GM18502 (cell line): ENCODE measurements around the gene IL11.

Experiments
- ATAC-seq: cut with Tn5 transposase; IDR thresholded peaks from one replicate; pipeline ENCODE4 v1.9.1; 2021; ENCODE audit warnings: mild to moderate bottlenecking; ENCODE audit not compliant: unreplicated experiment, poor library complexity

Gene IL11

GRCh38 chr19:55373993-55374757 is 3.9 kb upstream of the IL11 start:
- ATAC-seq, result no peak

GRCh38 chr19:55373306-55373992 is 3.2 kb upstream of the IL11 start:
- no peak for ATAC-seq

GRCh38 chr19:55372316-55373081 is 2.2 kb upstream of the IL11 start:
- no peak for ATAC-seq

- no peak for ATAC-seq
These were observed 484 bp downstream of the IL11 start for GRCh38 chr19:55369653-55370304.

GRCh38 chr19:55368701-55369563 is 1.3 kb downstream of the IL11 start:
- no peak for ATAC-seq

GRCh38 chr19:55368106-55368505 is 2.2 kb downstream of the IL11 start:
- no peak for ATAC-seq

GRCh38 chr19:55366790-55367189 is 3.5 kb downstream of the IL11 start:
- ATAC-seq, result no peak

GRCh38 chr19:55365964-55366363 is 4.3 kb downstream of the IL11 start:
- ATAC-seq, result no peak

GRCh38 chr19:55365245-55365644 is 5.0 kb downstream of the IL11 start:
- no peak for ATAC-seq

GRCh38 chr19:55362990-55363716 is 7.1 kb downstream of the IL11 start, which contains the start of gene GARIN5B:
GARIN5B (minus strand) TSS chr19:55363260; CDS start chr19:55363066, 194 bp downstream.
- no peak for ATAC-seq

GRCh38 chr19:55362174-55362989 is 7.9 kb downstream of the IL11 start:
- no peak for ATAC-seq

- no peak for ATAC-seq
These were observed 9.4 kb downstream of the IL11 start for GRCh38 chr19:55360902-55361301.

- ATAC-seq, result no peak
These were observed 11.0 kb downstream of the IL11 start for GRCh38 chr19:55358943-55359908.

- no peak for ATAC-seq
These were observed 11.8 kb downstream of the IL11 start for GRCh38 chr19:55358493-55358892.

GRCh38 chr19:55355213-55355821 is 14.9 kb downstream of the IL11 start:
- ATAC-seq, result no peak

GRCh38 chr19:55354698-55355212 is 15.5 kb downstream of the IL11 start, which contains the start of gene COX6B2:
COX6B2 (minus strand) TSS chr19:55354719; CDS start chr19:55354521, 198 bp downstream.
- no peak for ATAC-seq
